ENCODE measurements around the gene CTBP2.

DNA sequence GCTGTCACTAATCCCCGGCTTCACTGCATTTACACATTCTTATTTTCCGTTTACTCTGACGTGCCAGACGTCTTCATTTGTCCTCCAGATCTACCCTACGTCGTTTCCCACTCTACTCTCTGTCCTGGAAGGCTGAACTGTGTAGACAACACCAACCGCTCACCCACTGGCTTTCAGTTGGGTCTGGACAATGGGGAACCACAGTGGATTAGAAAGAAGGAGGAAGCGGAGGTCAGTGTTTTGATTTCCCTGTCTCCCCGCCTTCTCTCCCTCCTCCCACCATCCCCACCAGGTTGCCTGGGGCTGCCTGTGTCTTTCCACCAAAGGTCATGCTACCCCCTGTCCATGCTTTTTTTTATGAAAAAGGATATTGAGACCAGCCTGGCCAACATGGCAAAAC lies 14.0 kb upstream of the CTBP2 start:
- TF ChIP-seq, protein P1, sequence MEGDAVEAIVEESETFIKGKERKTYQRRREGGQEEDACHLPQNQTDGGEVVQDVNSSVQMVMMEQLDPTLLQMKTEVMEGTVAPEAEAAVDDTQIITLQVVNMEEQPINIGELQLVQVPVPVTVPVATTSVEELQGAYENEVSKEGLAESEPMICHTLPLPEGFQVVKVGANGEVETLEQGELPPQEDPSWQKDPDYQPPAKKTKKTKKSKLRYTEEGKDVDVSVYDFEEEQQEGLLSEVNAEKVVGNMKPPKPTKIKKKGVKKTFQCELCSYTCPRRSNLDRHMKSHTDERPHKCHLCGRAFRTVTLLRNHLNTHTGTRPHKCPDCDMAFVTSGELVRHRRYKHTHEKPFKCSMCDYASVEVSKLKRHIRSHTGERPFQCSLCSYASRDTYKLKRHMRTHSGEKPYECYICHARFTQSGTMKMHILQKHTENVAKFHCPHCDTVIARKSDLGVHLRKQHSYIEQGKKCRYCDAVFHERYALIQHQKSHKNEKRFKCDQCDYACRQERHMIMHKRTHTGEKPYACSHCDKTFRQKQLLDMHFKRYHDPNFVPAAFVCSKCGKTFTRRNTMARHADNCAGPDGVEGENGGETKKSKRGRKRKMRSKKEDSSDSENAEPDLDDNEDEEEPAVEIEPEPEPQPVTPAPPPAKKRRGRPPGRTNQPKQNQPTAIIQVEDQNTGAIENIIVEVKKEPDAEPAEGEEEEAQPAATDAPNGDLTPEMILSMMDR (IDR thresholded peaks at IDR 0.05; ENCODE audit: low read length), result no peak
- TF ChIP-seq EZH2phosphoT487 (IDR thresholded peaks at IDR 0.05; ENCODE audit: low read length), result no peak
- no peak for TF ChIP-seq EZH2 (optimal IDR thresholded peaks at IDR 0.05; ENCODE audit: low read depth, low read length)

All from MM.1S (cell line).